ENCODE data around the gene GAL3ST2.
A peak's percentile ranks its signal among the peaks of the same experiment; 100 is the strongest.

Gene GAL3ST2

GRCh38 chr2:241852116-241852980 lies 75.7 kb downstream of the GAL3ST2 start:
- Histone ChIP-seq H3K36me3 (no peaks in the 10 kb centered on the region), H3K27me3 (no peaks in the 10 kb centered on the region), H3K4me1 (peaks cover 16% of the 10 kb centered on the region), H3K4me3 (ENCODE audit: low read depth, low read length) (no peak overlapping the region), H3K9me3 (no peaks in the 10 kb centered on the region)
- no peak for TF ChIP-seq CTCF (IDR thresholded peaks at IDR 0.05; ENCODE audit: low read depth, low read length)
- DNase-seq, result peak; percentile 6

- Histone ChIP-seq H3K9me3 (no peaks in the 10 kb centered on the region), H3K27me3 (no peaks in the 10 kb centered on the region), H3K36me3 (no peaks in the 10 kb centered on the region), H3K4me3 (ENCODE audit: low read depth, low read length) (no peak overlapping the region), H3K4me1 (peaks cover 16% of the 10 kb centered on the region)
- no peak for TF ChIP-seq CTCF (IDR thresholded peaks at IDR 0.05; ENCODE audit: low read depth, low read length)
- no peak for DNase-seq
Measured at GRCh38 chr2:241852981-241853631, 76.5 kb downstream of the GAL3ST2 start.
